ENCODE measurements around the gene ATXN1. TPM values are rescaled to one million over a fixed set of nuclear protein-coding genes. Genes with fewer than 3 reads are reported as not detected.

The ATXN1 gene
- total RNA-seq, 1 experiment from 2014 or later = 16.5 TPM

DNA sequence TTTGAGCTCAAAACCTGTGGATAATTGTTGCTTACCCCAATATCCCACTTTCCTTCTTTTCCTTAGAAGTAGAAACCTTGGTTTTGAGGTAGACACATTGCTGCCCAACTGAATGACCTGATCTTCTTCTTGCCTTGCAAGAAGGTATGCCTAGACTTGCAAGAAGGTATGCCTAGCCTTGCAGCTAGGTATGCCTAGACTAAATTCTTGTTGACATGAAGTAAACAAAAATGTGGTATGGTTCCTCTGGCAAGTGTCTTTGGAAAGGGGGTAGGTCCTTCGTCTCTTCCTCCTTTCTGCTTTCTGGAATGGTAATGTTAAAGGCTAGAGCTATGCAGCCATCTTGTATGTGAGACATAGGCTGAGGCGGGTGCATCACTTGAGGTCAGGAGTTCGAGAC lies 393.7 kb downstream of the ATXN1 start:
- TF ChIP-seq CTCF (IDR thresholded peaks at IDR 0.05; ENCODE audit: unreplicated experiment) = no peak
- no peaks in the 10 kb centered on the region for H3K4me1 Mint-ChIP-seq (ENCODE audit: insufficient read depth, unreplicated experiment)
- no peaks in the 10 kb centered on the region for H3K27me3 Mint-ChIP-seq (ENCODE audit: insufficient read depth, unreplicated experiment)
- H3K9me3 Mint-ChIP-seq (ENCODE audit: unreplicated experiment) = no peaks in the 10 kb centered on the region
- intact Hi-C loops (cut with micrococcal nuclease) = no loop called here
- ChIA-PET CTCF (interaction anchor here (0.6 kb wide), 1 partner anchor 43 kb away, joined by 3 read pairs; no protein-coding TSS in a partner anchor), POLR2A (no interaction called here)
- no TSS peak for BruUV-seq (replicated peaks)
- DNase-seq (ENCODE audit: unreplicated experiment) = no peak
- no peaks in the 10 kb centered on the region for H3K36me3 Mint-ChIP-seq (ENCODE audit: insufficient read depth, unreplicated experiment)
- H3K4me3 Mint-ChIP-seq (ENCODE audit: unreplicated experiment) = no peak overlapping the region
- H3K27ac Mint-ChIP-seq (ENCODE audit: low read depth, unreplicated experiment) = no peak overlapping the region

DNA sequence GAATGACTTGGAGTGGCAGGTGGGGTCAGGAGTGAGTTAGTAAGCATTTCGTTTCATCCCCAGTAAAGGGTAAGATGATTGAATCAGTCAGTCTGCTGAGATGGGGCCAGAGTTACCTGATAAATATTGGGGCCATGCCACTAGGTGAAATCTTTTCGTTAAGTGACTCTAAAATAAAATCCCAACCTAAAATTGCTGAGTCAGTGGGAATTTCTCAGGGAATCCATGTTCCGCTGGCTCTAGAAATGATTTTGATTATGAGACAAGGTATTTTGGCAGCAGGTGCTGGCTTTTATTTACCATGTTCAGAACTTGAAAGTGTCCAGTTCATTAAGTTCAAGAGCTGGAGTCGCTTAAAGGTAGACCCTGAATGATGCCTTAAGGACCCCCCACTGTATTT lies 397.5 kb downstream of the ATXN1 start:
- ChIA-PET POLR2A (interaction anchor here (0.7 kb wide), 1 partner anchor 44 kb away, joined by 3 read pairs; no protein-coding TSS in a partner anchor), CTCF (interaction anchor here (0.6 to 0.7 kb wide), 2 partner anchors 335 to 384 kb away, joined by 3 to 4 read pairs; no protein-coding TSS in a partner anchor)
- no peaks in the 10 kb centered on the region for H3K36me3 Mint-ChIP-seq (ENCODE audit: insufficient read depth, unreplicated experiment)
- no TSS peak for BruUV-seq (replicated peaks)
- H3K27ac Mint-ChIP-seq (ENCODE audit: low read depth, unreplicated experiment) = no peak overlapping the region
- intact Hi-C loops (cut with micrococcal nuclease) = no loop called here
- H3K27me3 Mint-ChIP-seq (ENCODE audit: insufficient read depth, unreplicated experiment) = no peaks in the 10 kb centered on the region
- no peak overlapping the region for H3K4me3 Mint-ChIP-seq (ENCODE audit: unreplicated experiment)
- TF ChIP-seq CTCF (IDR thresholded peaks at IDR 0.05; ENCODE audit: unreplicated experiment) = no peak
- no peaks in the 10 kb centered on the region for H3K4me1 Mint-ChIP-seq (ENCODE audit: insufficient read depth, unreplicated experiment)
- no peak for DNase-seq (ENCODE audit: unreplicated experiment)
- no peaks in the 10 kb centered on the region for H3K9me3 Mint-ChIP-seq (ENCODE audit: unreplicated experiment)

GRCh38 chr6:16362819-16363589 lies 398.3 kb downstream of the ATXN1 start:
- Mint-ChIP-seq H3K27me3 (ENCODE audit: insufficient read depth, unreplicated experiment) (no peaks in the 10 kb centered on the region), H3K4me3 (ENCODE audit: unreplicated experiment) (no peak overlapping the region), H3K36me3 (ENCODE audit: insufficient read depth, unreplicated experiment) (no peaks in the 10 kb centered on the region), H3K4me1 (ENCODE audit: insufficient read depth, unreplicated experiment) (no peaks in the 10 kb centered on the region), H3K9me3 (ENCODE audit: unreplicated experiment) (no peaks in the 10 kb centered on the region), H3K27ac (ENCODE audit: low read depth, unreplicated experiment) (no peak overlapping the region)
- POLR2A ChIA-PET = interaction anchor here (0.7 kb wide), 1 partner anchor 1734 kb away, joined by 4 read pairs; no protein-coding TSS in a partner anchor
- CTCF ChIA-PET = interaction anchor here (0.7 kb wide), 1 partner anchor 350 kb away, joined by 3 read pairs; no protein-coding TSS in a partner anchor
- DNase-seq (ENCODE audit: unreplicated experiment) = no peak
- BruUV-seq (replicated peaks) = no TSS peak
- intact Hi-C loops (cut with micrococcal nuclease) = no loop called here
- TF ChIP-seq CTCF (IDR thresholded peaks at IDR 0.05; ENCODE audit: unreplicated experiment) = no peak

GRCh38 chr6:16362296-16362695 lies 399.0 kb downstream of the ATXN1 start:
- Mint-ChIP-seq H3K27ac (ENCODE audit: low read depth, unreplicated experiment) (no peak overlapping the region), H3K4me3 (ENCODE audit: unreplicated experiment) (no peak overlapping the region), H3K36me3 (ENCODE audit: insufficient read depth, unreplicated experiment) (no peaks in the 10 kb centered on the region), H3K9me3 (ENCODE audit: unreplicated experiment) (no peaks in the 10 kb centered on the region), H3K27me3 (ENCODE audit: insufficient read depth, unreplicated experiment) (no peaks in the 10 kb centered on the region), H3K4me1 (ENCODE audit: insufficient read depth, unreplicated experiment) (no peaks in the 10 kb centered on the region)
- POLR2A ChIA-PET = interaction anchor here (0.6 to 0.7 kb wide), 2 partner anchors 315 to 1734 kb away, joined by 3 to 4 read pairs; no protein-coding TSS in a partner anchor
- CTCF ChIA-PET = no interaction called here
- no peak for TF ChIP-seq CTCF (IDR thresholded peaks at IDR 0.05; ENCODE audit: unreplicated experiment)
- intact Hi-C loops (cut with micrococcal nuclease) = no loop called here
- DNase-seq (ENCODE audit: unreplicated experiment) = no peak
- BruUV-seq (replicated peaks) = no TSS peak
